Stimulated activated CD4-positive, alpha-beta T cell treated with anti-CD3 and anti-CD28 coated beads, Interleukin-2, amount 100 ng/mL, for 4 hours (primary cell): ENCODE measurements around the gene HEXIM2.
A peak's percentile ranks its signal among the peaks of the same experiment; 100 is the strongest.

ENCODE experiments used
- DNase-seq: peaks from one replicate; pipeline ENCODE4 v3.0.0-alpha.2; 2020; ENCODE audit warnings: low read depth

The HEXIM2 gene

DNA sequence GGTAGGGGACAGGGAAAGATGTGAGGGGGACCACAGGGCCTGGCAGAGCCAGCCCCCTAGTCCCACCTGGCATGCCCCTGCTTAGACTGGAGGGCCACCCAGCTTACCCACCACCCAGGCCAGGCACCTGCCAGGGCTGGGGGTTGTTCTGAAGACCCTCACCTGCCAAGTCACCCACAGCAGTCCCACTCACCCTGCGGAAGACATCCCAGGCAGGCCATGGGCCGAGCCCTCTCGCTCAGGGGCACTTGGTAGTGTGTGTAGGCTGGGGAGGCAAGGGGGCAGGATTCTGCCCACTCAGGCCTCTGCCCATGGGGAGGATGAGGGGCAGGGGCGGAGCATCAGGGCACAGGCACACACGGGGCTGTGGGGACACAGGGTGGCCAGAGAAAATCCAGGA, 33.3 kb upstream of the HEXIM2 start:
- no peak for DNase-seq

DNA sequence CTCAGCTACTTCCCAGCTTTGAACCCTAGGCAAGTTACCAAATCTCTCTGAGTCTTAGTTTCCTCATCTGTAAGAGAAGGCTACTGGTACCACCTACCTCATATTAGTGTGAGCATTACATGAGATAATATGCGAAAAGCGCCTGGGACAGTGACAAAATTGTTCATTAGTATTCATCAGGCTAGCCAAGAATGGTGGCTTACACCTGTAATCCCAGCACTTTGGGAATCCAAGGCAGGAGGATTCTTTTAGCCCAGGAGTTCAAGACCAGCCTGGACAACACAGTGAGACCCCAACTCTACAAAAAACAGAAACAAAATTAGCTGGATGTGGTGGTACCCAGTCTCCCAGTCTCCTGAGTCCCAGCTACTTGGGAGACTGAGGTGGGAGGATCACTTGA, 32.7 kb upstream of the HEXIM2 start:
- DNase-seq: no peak

DNA sequence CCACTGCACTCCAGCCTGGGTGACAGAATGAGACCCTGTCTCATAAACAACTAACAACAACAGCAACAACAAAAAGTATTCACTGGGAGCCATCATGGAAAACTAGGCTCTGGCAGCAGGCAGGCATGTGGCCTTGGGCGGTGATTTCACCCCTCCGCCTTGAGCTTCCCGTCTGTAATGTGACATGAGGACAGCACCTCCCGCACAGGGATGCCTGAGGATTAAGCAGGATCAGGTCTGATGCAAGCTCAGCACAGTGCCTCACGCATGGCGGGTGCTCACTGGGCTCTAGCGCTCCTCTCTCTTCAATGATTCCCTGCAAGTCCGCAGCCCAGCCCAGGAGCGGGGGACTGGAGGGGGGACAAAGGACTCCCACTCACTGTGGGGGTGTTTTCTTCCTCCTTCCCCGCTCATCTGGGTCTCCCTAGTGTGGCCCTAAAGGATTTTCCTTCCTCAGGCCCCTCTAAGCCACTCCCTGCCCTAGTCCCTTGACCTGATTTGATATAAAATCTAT, 32.2 kb upstream of the HEXIM2 start:
- DNase-seq: no peak

- no peak for DNase-seq
These were observed 31.6 kb upstream of the HEXIM2 start for GRCh38 chr17:45129940-45130680.

DNA sequence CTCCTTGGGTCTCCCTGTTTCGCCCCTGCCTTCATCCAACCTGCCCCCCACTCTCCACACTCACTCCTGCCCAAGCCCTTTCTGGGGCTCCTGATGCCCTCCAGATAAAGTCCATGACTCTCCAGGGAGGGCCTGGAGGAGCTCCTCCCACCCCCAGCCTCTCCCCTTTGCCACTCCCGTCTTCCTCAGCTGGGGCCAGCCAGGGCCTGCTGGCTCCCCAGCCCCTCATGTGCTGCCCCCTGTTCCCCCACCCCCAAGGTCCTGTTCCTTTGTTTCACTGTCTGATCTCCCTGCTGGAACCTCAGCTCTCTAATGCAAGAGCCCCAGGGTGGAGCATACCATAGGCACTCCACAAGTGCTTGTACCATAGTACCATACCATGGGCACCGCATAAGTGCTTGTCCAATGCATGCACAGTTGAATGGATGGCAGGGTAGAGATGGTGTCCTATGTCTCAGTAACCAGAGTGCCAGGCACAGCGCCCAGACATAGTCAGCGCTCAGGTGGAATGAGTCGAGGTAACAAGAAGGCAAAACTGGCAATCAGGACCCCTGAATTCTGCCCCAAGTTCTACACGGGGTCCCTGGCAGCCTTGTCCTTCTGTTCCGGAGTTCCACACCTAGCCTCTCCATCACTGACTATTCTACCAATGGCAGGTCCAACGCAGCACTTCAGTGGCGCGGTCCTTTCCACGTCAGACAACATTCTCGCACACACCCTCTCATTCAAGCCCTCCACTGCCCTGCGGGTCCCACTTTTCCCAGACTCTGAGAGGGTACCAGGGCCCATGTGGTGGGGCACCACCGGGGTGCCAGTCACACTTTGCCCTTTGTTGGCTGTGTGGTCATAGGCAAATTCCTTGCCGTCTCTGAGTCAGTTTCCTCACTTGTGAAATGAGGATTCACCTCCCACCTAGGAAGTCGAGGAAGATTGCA, 30.7 kb upstream of the HEXIM2 start:
- DNase-seq: no peak

- no peak for DNase-seq
These were observed 29.9 kb upstream of the HEXIM2 start for GRCh38 chr17:45131616-45132319.

GRCh38 chr17:45132320-45132571, 29.4 kb upstream of the HEXIM2 start, which contains the start of gene PLCD3:
Gene PLCD3 (minus strand): TSS chr17:45132515. CDS start chr17:45132410, 105 bp downstream.
- DNase-seq: peak; percentile 58

GRCh38 chr17:45132572-45133463, 28.9 kb upstream of the HEXIM2 start:
- peak; percentile 30 for DNase-seq

- DNase-seq: peak; percentile 94
These were observed 26.3 kb upstream of the HEXIM2 start, which contains the start of gene ACBD4 for GRCh38 chr17:45135192-45135977. Gene ACBD4 (plus strand): TSS chr17:45135687. CDS start chr17:45136145, 458 bp downstream.

DNA sequence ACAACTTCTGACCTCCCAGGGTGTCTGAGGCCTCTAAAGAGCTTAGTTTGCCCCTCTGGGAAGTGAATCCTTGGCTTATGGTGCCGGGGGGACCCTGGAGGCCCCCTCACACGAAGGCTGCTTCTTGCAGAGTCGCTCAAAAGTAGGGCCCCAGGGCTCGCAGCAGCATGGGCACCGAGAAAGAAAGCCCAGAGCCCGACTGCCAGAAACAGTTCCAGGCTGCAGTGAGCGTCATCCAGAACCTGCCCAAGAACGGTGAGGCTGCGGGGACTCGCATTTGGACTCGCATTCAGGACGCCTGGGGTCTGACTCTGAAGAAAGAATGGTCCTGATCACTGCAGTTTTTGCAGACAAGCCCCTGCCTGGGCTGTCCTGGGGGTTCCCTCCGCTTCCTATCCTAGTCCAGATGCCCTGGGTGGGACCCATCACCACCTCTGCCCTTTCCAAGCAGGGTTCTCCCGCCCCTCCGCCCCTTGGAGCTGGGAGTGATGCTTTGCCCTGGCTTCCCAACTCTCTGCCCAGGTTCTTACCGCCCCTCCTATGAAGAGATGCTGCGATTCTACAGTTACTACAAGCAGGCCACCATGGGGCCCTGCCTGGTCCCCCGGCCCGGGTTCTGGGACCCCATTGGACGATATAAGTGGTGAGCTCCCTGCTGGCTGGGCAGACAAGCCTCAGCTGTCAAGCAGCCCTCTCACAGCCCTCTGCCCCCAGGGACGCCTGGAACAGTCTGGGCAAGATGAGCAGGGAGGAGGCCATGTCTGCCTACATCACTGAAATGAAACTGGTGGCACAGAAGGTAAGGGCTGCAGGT, 25.5 kb upstream of the HEXIM2 start:
- no peak for DNase-seq

GRCh38 chr17:45136846-45137560, 24.7 kb upstream of the HEXIM2 start:
- no peak for DNase-seq

- no peak for DNase-seq
These were observed 23.9 kb upstream of the HEXIM2 start for GRCh38 chr17:45137561-45138305.

- DNase-seq: no peak
These were observed 22.7 kb upstream of the HEXIM2 start for GRCh38 chr17:45138911-45139532.

- DNase-seq: no peak
These were observed 22.1 kb upstream of the HEXIM2 start for GRCh38 chr17:45139533-45139920.

- DNase-seq: no peak
These were observed 18.5 kb upstream of the HEXIM2 start for GRCh38 chr17:45143094-45143670.

GRCh38 chr17:45143767-45144198, 17.9 kb upstream of the HEXIM2 start:
- no peak for DNase-seq
